Esophagus muscularis mucosa (tissue), 4 donors: ENCODE results near the gene DUSP7. TPM values are rescaled to one million over a fixed set of nuclear protein-coding genes. Genes with fewer than 3 reads are reported as not detected.

Source experiments
- DNase-seq: peaks from one replicate; pipeline ENCODE4 v3.0.0-alpha.2; 2017; ENCODE audit errors: extremely low spot score
- H3K27ac ChIP-seq, 4 donors: fragments of 200-600 bp; sonication (generic); replicated peaks in 1 of 4; 1 replicate in 3 of 4; 2 replicates in 1 of 4; pipeline ENCODE4 v1.5.1; 2016 to 2019; ENCODE audit warnings: mild to moderate bottlenecking in 1 of 4
- H3K27me3 ChIP-seq, 4 donors: fragments of 200-600 bp; sonication (generic); one replicate each; pipeline versions ENCODE4 v1.5.1 to v1.6.0; 2016 to 2019
- H3K36me3 ChIP-seq, 4 donors: fragments of 200-600 bp; sonication (generic); one replicate each; pipeline ENCODE4 v1.5.1; 2016 to 2019
- H3K4me1 ChIP-seq, 4 donors: fragments of 200-600 bp; sonication (generic); one replicate each; pipeline ENCODE4 v1.5.1; 2016 to 2019
- H3K4me3 ChIP-seq, 4 donors: fragments of 200-600 bp; sonication (generic); 1 replicate in 2 of 4; 2 replicates in 2 of 4; pipeline ENCODE4 v1.5.1; 2016 to 2019; ENCODE audit warnings: mild to moderate bottlenecking in 4 of 4, moderate library complexity in 1 of 4
- H3K9me3 ChIP-seq, 4 donors: fragments of 200-600 bp; sonication (generic); 1 replicate in 3 of 4; 2 replicates in 1 of 4; pipeline ENCODE4 v1.5.1; 2016 to 2019
- EP300 ChIP-seq: sonication (generic); formaldehyde crosslinking; IDR thresholded peaks from one replicate; pipeline ENCODE4 v1.6.1; 2017; ENCODE audit warnings: antibody characterized with exemption
- POLR2A ChIP-seq: fragments of 450-650 bp; IDR thresholded peaks from one replicate; pipeline ENCODE4 v1.6.1; 2017; ENCODE audit warnings: antibody characterized with exemption, moderate library complexity, mild to moderate bottlenecking, low read depth
- POLR2AphosphoS5 ChIP-seq, 2 donors: sonication (generic); formaldehyde crosslinking; IDR thresholded peaks; one replicate each; pipeline ENCODE4 v1.6.1; 2017; ENCODE audit warnings: antibody characterized with exemption in 2 of 2
- WGBS: methylation state at CpG from one replicate; pipeline ENCODE4 v1.1.5; 2018; 5-methylcytosine and 5-hydroxymethylcytosine counted together
- intact Hi-C: fragments of 100-400 bp; cut with DNase I; formaldehyde crosslinking; loops from one replicate; pipeline ENCODE4 v1.15.1; 2023
- total RNA-seq, 4 donors: library from RNA; depleted of rRNA; stranded (reverse); fragments of >200 nt; gene quantifications; one replicate each; pipeline versions ENCODE4 v1.1.0 to v1.2.1, GENCODE V29; 2016
- TF ChIP-seq, protein P1 (sequence below), 3 experiments: fragments of 200-600 bp in 2 of 3; fragments of 450-650 bp in 1 of 3; sonication (generic) in 2 of 3; IDR thresholded peaks; one replicate each; pipeline ENCODE4 v1.5.1; 2017 to 2019; ENCODE audit warnings: antibody characterized with exemption in 3 of 3, mild to moderate bottlenecking in 2 of 3, moderate library complexity in 1 of 3

Gene DUSP7
- total RNA-seq, 4 donors from 2014 or later = 10.0 to 23.5 (median 15.9) TPM

DNA sequence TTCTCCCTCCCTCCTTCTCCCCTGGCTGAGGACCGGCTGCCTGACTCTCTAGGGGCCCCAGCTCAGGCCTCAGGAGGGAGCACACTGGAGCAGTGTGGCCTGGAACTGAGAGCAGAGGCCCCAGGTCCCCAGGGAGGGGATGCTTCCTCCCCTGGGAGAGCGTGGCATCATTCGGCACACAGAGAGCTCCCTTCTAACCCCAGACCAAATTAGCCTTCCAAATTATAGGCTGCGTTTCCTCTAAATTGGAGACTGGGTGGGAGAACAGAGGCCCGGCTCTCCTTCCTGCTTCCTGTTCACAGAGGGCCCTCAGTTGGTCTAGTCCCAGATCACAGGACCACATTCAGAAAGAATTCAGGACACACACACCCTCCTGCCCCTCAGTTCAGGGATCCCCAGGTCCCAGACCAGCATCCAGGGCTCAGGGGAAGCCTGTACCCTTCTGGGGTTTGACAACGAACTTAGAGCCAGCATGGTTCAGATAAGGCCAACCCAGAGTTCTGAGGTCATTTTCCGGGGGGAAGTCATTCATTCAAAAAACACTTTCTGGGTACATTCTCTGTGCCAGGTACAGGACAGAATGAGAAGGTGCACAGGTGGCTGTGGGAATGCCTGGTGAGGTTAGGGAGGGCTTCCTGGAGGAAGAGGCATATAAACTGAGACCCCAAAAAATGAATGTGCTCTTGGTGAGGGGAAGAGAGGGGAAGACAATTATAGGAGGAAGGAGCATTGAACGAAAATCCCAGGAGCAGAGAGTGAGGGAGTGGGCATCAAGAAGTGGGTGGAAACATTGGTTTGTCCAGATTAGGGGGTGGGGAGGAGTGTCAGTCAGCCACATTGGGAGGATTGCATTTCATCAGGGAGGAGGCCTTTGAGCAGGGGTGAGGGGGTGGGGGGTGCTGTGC, 32.3 kb downstream of the DUSP7 start:
- TF ChIP-seq, protein P1, sequence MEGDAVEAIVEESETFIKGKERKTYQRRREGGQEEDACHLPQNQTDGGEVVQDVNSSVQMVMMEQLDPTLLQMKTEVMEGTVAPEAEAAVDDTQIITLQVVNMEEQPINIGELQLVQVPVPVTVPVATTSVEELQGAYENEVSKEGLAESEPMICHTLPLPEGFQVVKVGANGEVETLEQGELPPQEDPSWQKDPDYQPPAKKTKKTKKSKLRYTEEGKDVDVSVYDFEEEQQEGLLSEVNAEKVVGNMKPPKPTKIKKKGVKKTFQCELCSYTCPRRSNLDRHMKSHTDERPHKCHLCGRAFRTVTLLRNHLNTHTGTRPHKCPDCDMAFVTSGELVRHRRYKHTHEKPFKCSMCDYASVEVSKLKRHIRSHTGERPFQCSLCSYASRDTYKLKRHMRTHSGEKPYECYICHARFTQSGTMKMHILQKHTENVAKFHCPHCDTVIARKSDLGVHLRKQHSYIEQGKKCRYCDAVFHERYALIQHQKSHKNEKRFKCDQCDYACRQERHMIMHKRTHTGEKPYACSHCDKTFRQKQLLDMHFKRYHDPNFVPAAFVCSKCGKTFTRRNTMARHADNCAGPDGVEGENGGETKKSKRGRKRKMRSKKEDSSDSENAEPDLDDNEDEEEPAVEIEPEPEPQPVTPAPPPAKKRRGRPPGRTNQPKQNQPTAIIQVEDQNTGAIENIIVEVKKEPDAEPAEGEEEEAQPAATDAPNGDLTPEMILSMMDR (IDR thresholded peaks at IDR 0.05) = no peak
- TF ChIP-seq POLR2AphosphoS5 (IDR thresholded peaks at IDR 0.05) = no peak
- no peak for TF ChIP-seq POLR2A
- no peak for TF ChIP-seq EP300
- H3K4me1 ChIP-seq = peaks cover 69 to 81% (median 71%) of the 10 kb centered on the region in 4 donors
- H3K4me3 ChIP-seq = peak overlapping the region in 1 of 4 donors; percentile 1
- intact Hi-C loops = no loop called here
- peak overlapping the region; percentile 18 to 59 (median 28) for H3K27ac ChIP-seq
- no peaks in the 10 kb centered on the region for H3K36me3 ChIP-seq
- 83% methylated on average over 4 of the region's 8 CpGs for WGBS
- no peaks in the 10 kb centered on the region for H3K9me3 ChIP-seq
- DNase-seq = no peak
- H3K27me3 ChIP-seq = no peaks in the 10 kb centered on the region

DNA sequence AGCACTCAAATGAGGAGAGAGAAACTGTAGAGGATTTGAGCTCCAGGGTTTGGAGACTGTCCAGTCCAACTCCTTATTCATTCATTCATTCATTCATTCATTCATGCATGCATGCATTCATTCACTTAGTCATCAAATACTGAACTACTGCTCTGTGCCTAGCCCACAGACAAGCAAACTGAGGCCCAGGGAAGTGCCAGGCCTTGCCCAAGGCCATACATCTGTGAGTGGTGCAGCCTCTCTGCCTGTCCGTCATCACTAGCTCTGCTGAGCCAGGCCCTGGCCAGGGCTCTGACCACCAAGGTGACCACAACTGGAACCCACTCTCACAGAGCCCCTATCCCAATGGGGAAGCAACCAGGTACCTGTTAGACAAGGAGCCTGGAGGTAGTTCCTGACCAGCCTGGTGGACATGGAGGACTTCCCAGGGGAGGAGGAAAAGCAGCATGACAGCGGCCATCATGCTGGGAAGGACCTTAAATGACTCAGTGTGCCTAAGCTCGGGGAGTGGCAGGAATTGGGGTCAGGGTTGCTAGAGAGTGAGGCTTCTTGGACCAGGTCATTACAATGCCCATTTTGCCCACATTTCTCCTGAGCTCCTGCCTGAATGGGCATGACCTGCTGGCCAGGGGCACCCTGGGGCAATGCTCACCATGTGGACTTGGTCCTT, 33.1 kb downstream of the DUSP7 start:
- Histone ChIP-seq H3K36me3 (no peaks in the 10 kb centered on the region), H3K27me3 (no peaks in the 10 kb centered on the region), H3K4me1 (peaks cover 73 to 81% (median 76%) of the 10 kb centered on the region in 4 donors), H3K4me3 (peak overlapping the region in 3 of 4 donors; percentile 8 to 22 (median 22)), H3K9me3 (no peaks in the 10 kb centered on the region), H3K27ac (peak overlapping the region; percentile 59 to 71 (median 66))
- DNase-seq = no peak
- 84% methylated on average over 3 of the region's 3 CpGs for WGBS
- TF ChIP-seq EP300 (no peak), POLR2AphosphoS5 (IDR thresholded peaks at IDR 0.05) (no peak), POLR2A (no peak)
- TF ChIP-seq, protein P1 (IDR thresholded peaks at IDR 0.05) = no peak
- intact Hi-C loops = no loop called here

DNA sequence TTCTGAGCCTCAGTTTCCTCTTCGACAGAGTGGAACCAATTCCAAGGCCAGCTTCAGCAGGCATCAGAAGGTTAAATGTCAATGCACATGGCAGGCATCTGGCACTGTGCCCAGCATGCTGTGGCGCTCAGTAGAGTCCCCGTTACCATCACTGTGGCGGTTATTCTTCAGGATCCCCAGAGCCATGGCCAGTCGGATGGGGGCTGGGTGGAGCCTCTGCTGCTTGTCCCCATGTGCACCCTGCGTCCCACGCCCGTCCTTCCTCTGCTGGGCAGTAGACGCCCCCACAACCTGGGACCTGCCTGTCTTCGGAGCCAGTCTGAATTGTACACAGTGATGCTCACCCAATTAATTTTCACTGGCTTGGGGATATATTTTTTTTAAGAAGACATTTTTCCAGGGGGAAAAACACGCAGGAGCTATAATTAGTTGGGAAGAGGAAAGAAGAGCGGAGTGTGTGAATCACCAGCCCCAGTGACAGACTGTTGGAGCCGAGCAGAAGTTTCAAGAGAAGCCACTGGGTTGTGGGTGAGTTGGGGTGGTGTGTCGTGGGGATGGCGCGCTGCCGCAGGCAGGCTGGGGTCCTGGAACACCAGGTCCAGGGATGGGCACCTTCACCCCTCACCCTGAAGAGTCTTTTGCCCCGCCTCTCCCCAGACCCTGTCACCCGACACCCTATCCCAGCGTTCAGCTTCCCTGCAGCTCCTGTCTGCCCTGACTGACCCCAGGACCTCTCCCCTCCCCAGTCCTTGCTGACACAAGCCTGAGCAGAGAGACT, 33.9 kb downstream of the DUSP7 start:
- Histone ChIP-seq H3K27me3 (no peaks in the 10 kb centered on the region), H3K36me3 (no peaks in the 10 kb centered on the region), H3K9me3 (no peaks in the 10 kb centered on the region), H3K4me3 (peak overlapping the region; percentile 8 to 22 (median 19)), H3K4me1 (peaks cover 73 to 81% (median 77%) of the 10 kb centered on the region in 4 donors), H3K27ac (peak overlapping the region; percentile 59 to 71 (median 66))
- intact Hi-C loops = no loop called here
- DNase-seq = no peak
- TF ChIP-seq POLR2A (no peak), POLR2AphosphoS5 (IDR thresholded peaks at IDR 0.05) (peak; percentile 7 to 11)
- TF ChIP-seq, protein P1 (IDR thresholded peaks at IDR 0.05) = no peak
- WGBS = 39% methylated on average over 16 of the region's 20 CpGs

DNA sequence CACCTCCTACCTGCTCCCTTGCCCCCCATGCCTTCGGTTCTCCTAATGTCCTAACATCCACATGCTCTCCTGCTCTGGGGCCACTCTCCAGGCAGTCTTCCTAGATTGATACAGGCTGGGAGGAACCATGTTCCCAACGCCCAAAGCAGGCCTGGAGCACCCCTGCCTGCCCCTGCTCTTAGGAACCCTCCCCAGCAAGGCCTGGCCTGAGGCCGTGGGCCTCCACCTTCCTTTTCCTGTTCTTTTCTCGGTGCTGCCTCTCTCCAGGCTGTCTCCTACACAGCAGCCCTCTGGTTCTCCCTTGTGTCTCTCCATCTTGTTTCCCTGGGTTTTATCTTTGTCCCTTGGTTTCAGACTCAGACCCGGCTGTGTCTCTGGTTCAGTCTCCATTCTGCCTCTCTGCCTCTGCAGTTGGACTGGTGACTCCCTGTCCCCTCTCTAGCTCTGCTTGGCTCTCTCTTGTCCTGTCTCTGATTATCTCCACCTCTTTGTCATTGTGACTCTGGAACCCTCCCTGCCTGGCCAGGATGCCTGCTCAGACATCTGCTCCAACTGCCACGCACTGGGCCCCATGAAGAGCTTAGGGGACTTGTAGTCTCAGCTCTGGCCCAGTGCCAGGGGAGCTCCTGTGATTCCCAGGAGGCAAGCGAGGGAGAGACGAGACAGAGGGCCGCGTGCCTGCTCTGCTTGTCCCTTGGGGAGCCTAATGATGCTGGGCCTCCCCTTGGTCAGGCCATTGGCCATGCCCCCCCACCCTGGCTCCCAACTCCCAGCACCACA, 34.7 kb downstream of the DUSP7 start:
- no peak for DNase-seq
- Histone ChIP-seq H3K36me3 (no peaks in the 10 kb centered on the region), H3K4me3 (no peak overlapping the region), H3K27ac (peak overlapping the region; percentile 59 to 71 (median 66)), H3K4me1 (peaks cover 73 to 88% (median 79%) of the 10 kb centered on the region in 4 donors), H3K27me3 (no peaks in the 10 kb centered on the region), H3K9me3 (no peaks in the 10 kb centered on the region)
- intact Hi-C loops = no loop called here
- 83% methylated on average over 5 of the region's 10 CpGs for WGBS
- TF ChIP-seq EP300 (no peak), POLR2AphosphoS5 (IDR thresholded peaks at IDR 0.05) (no peak), POLR2A (no peak)
- TF ChIP-seq, protein P1 (IDR thresholded peaks at IDR 0.05) = no peak
